BLaER1 (cell line): ENCODE measurements around the gene IRS1.

ENCODE experiments used
- H3K27ac ChIP-seq: shearing (Covaris generic); formaldehyde crosslinking; 2 replicates; pipeline ENCODE4 v1.8.1; 2022
- H3K27me3 ChIP-seq: shearing (Covaris generic); formaldehyde crosslinking; 2 replicates; pipeline ENCODE4 v1.8.1; 2022
- H3K36me3 ChIP-seq: shearing (Covaris generic); formaldehyde crosslinking; 2 replicates; pipeline ENCODE4 v1.8.1; 2022
- H3K4me1 ChIP-seq: shearing (Covaris generic); formaldehyde crosslinking; 2 replicates; pipeline ENCODE4 v1.8.1; 2022
- H3K4me2 ChIP-seq: shearing (Covaris generic); formaldehyde crosslinking; 2 replicates; pipeline ENCODE4 v1.8.1; 2022
- H3K4me3 ChIP-seq: shearing (Covaris generic); formaldehyde crosslinking; 2 replicates; pipeline ENCODE4 v1.8.1; 2022
- H3K9ac ChIP-seq: shearing (Covaris generic); formaldehyde crosslinking; 2 replicates; pipeline ENCODE4 v1.8.1; 2022
- H3K9me3 ChIP-seq: shearing (Covaris generic); formaldehyde crosslinking; 2 replicates; pipeline ENCODE4 v1.8.1; 2022
- H4K20me1 ChIP-seq: shearing (Covaris generic); formaldehyde crosslinking; 2 replicates; pipeline ENCODE4 v1.8.1; 2022
- Cebpa-rat ChIP-seq: shearing (Covaris generic); IDR thresholded peaks from 2 replicates; pipeline ENCODE4 v1.8.1; 2022

Gene IRS1

DNA sequence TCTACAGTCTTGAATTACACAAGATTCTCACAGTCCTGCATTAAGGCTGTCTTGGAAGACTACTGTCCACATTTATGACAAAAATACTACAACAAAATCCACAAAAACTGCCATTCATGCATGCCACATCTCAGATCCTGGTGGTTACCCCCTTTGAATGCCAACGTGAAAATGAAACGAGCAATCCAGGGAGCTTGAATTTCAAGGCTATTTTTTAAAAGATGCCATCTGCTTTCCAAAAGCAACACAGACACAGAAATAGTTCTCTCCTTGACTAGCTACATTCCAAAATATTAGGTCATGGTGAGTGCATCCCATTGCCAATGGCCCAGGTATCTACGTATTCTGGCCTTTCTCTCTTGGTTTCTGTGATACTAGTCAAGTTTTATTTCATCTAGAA lies 36.3 kb downstream of the IRS1 start:
- H3K4me2 ChIP-seq = no peak overlapping the region
- no peak overlapping the region for H3K4me3 ChIP-seq
- H3K27ac ChIP-seq = no peak overlapping the region
- H3K4me1 ChIP-seq = peaks cover 47% of the 10 kb centered on the region
- H3K36me3 ChIP-seq = peaks cover 21% of the 10 kb centered on the region; the same call in 1 of the 2 replicates
- H4K20me1 ChIP-seq = no peaks in the 10 kb centered on the region
- H3K27me3 ChIP-seq = no peaks in the 10 kb centered on the region
- peaks cover 68% of the 10 kb centered on the region for H3K9me3 ChIP-seq
- TF ChIP-seq Cebpa-rat = no peak
- no peak overlapping the region for H3K9ac ChIP-seq

DNA sequence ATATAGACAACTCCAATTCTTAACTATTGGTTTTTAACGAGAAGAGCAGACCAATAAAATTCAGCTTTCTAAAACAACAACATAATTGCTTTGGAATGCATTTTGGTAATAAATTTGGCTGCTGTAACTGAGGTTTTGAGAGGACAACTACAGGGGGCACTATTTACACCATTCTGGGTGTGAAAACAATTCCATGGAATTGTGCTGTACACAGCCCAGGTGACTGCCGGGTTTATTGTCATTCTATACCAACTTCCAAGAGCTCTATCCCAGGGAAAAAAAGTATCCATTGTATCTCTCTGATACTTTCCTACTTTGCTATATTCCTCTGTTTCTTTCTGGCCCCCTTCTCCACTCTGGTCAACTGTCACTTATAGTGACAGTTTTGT lies 38.4 kb downstream of the IRS1 start:
- H3K27ac ChIP-seq = no peak overlapping the region
- peaks cover 17% of the 10 kb centered on the region; the same call in 1 of the 2 replicates for H3K36me3 ChIP-seq
- H3K9ac ChIP-seq = no peak overlapping the region
- peaks cover 33% of the 10 kb centered on the region for H3K4me1 ChIP-seq
- no peak overlapping the region for H3K4me3 ChIP-seq
- H3K4me2 ChIP-seq = no peak overlapping the region
- TF ChIP-seq Cebpa-rat = no peak
- H3K9me3 ChIP-seq = peaks cover 50% of the 10 kb centered on the region
- H4K20me1 ChIP-seq = no peaks in the 10 kb centered on the region
- no peaks in the 10 kb centered on the region for H3K27me3 ChIP-seq

GRCh38 chr2:226760412-226761194 lies 39.0 kb downstream of the IRS1 start:
- H3K27ac ChIP-seq = no peak overlapping the region
- no peaks in the 10 kb centered on the region for H4K20me1 ChIP-seq
- peaks cover 16% of the 10 kb centered on the region; the same call in 1 of the 2 replicates for H3K36me3 ChIP-seq
- H3K4me2 ChIP-seq = no peak overlapping the region
- H3K4me1 ChIP-seq = peaks cover 33% of the 10 kb centered on the region
- no peaks in the 10 kb centered on the region for H3K27me3 ChIP-seq
- TF ChIP-seq Cebpa-rat = no peak
- H3K9ac ChIP-seq = no peak overlapping the region
- no peak overlapping the region for H3K4me3 ChIP-seq
- peaks cover 47% of the 10 kb centered on the region for H3K9me3 ChIP-seq

DNA sequence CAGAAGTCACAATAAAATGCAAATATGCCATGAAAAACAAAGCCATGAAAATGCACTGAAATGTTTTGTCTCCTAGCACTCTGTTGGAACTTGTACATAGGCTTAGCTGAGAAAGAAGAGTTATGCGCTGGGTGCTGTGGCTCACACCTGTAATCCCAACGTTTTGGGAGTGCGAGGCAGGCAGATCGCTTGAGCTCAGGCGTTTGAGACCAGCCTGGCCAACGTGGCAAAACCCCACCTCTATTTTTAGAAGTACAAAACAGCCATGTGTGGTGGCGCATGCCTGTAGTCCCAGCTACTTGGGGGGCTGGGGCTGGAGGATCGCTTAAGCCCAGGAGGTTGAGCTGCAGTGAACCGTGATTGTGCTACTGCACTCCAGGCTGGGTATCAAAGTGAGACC lies 39.9 kb downstream of the IRS1 start:
- H3K4me1 ChIP-seq = peaks cover 32% of the 10 kb centered on the region
- peaks cover 14% of the 10 kb centered on the region; the same call in 1 of the 2 replicates for H3K36me3 ChIP-seq
- H3K4me3 ChIP-seq = no peak overlapping the region
- peak overlapping the region; percentile 64; the same call in 1 of the 2 replicates for H3K27ac ChIP-seq
- TF ChIP-seq Cebpa-rat = no peak
- no peaks in the 10 kb centered on the region for H3K27me3 ChIP-seq
- H3K4me2 ChIP-seq = peak overlapping the region; percentile 52
- peaks cover 39% of the 10 kb centered on the region for H3K9me3 ChIP-seq
- no peak overlapping the region for H3K9ac ChIP-seq
- no peaks in the 10 kb centered on the region for H4K20me1 ChIP-seq

DNA sequence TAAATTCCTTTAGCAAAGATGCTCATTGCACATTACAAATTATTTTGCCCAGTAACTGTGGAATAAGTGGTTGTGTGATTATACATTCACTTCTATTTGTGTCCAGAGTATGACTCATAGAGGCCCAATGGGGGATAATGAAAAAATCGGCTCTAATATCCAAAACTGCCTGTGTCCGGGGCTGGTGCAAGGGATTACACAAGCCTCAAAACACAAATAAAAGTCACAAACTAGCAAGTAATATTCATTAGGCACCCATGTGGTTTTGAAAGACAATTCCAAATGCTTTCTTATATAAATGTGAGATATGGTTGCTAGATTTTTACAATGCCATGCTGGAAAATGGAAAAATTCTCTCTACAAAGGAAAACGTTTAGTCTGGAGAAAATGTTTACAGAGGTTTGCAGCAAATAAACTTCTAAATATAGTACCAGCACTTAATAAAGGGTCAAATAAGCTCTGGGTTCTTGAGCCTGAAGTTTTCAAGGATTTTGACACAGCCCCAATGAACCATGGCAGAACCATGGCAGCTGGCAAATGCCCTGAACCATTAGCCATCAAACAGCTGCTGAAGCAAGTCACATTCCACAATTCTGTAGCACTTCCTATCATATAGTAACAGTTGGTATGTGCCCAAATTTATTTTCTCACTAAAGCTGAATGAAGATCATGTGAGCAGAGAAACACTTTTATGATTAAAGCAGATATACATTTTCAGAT lies 40.5 kb downstream of the IRS1 start:
- Histone ChIP-seq H4K20me1 (no peaks in the 10 kb centered on the region), H3K27me3 (no peaks in the 10 kb centered on the region), H3K4me1 (peaks cover 38% of the 10 kb centered on the region), H3K27ac (0 out of 2 replicates have a peak overlapping the region, but pooled peaks have one; percentile 64), H3K9ac (no peak overlapping the region), H3K36me3 (peaks cover 7% of the 10 kb centered on the region; the same call in 1 of the 2 replicates), H3K4me3 (no peak overlapping the region), H3K9me3 (peaks cover 32% of the 10 kb centered on the region), H3K4me2 (peak overlapping the region; percentile 52)
- no peak for TF ChIP-seq Cebpa-rat

- Histone ChIP-seq H3K9ac (no peak overlapping the region), H3K9me3 (peaks cover 12% of the 10 kb centered on the region), H3K4me1 (peaks cover 45% of the 10 kb centered on the region), H3K4me2 (no peak overlapping the region), H3K27ac (no peak overlapping the region), H3K36me3 (0 out of 2 replicates have a peak, but pooled peaks cover 5% of the 10 kb centered on the region), H3K27me3 (no peaks in the 10 kb centered on the region), H4K20me1 (no peaks in the 10 kb centered on the region), H3K4me3 (no peak overlapping the region)
- TF ChIP-seq Cebpa-rat = no peak
These were observed 43.5 kb downstream of the IRS1 start for GRCh38 chr2:226756131-226756530.

GRCh38 chr2:226755631-226756030 lies 44.0 kb downstream of the IRS1 start:
- no peak for TF ChIP-seq Cebpa-rat
- Histone ChIP-seq H3K36me3 (0 out of 2 replicates have a peak, but pooled peaks cover 5% of the 10 kb centered on the region), H3K4me2 (no peak overlapping the region), H3K9me3 (0 out of 2 replicates have a peak, but pooled peaks cover 7% of the 10 kb centered on the region), H3K4me1 (peaks cover 41% of the 10 kb centered on the region), H3K27me3 (no peaks in the 10 kb centered on the region), H3K4me3 (no peak overlapping the region), H4K20me1 (no peaks in the 10 kb centered on the region), H3K27ac (no peak overlapping the region), H3K9ac (no peak overlapping the region)

- H3K27me3 ChIP-seq = no peaks in the 10 kb centered on the region
- no peak overlapping the region for H3K4me3 ChIP-seq
- peak overlapping the region; percentile 18; the same call in 1 of the 2 replicates for H3K4me2 ChIP-seq
- H3K27ac ChIP-seq = no peak overlapping the region
- H4K20me1 ChIP-seq = no peaks in the 10 kb centered on the region
- no peak for TF ChIP-seq Cebpa-rat
- 0 out of 2 replicates have a peak, but pooled peaks cover 7% of the 10 kb centered on the region for H3K9me3 ChIP-seq
- peaks cover 35% of the 10 kb centered on the region for H3K4me1 ChIP-seq
- no peak overlapping the region for H3K9ac ChIP-seq
- peaks cover 5% of the 10 kb centered on the region; the same call in 1 of the 2 replicates for H3K36me3 ChIP-seq
These were observed 44.6 kb downstream of the IRS1 start for GRCh38 chr2:226754821-226755604.

GRCh38 chr2:226752887-226753286 lies 46.7 kb downstream of the IRS1 start:
- Histone ChIP-seq H3K9ac (no peak overlapping the region), H3K4me3 (no peak overlapping the region), H3K9me3 (0 out of 2 replicates have a peak, but pooled peaks cover 8% of the 10 kb centered on the region), H3K27ac (no peak overlapping the region), H3K27me3 (no peaks in the 10 kb centered on the region), H3K4me1 (peaks cover 19% of the 10 kb centered on the region), H4K20me1 (no peaks in the 10 kb centered on the region), H3K36me3 (peaks cover 13% of the 10 kb centered on the region; the same call in 1 of the 2 replicates), H3K4me2 (no peak overlapping the region)
- no peak for TF ChIP-seq Cebpa-rat
